DND-41 (cell line): ENCODE measurements around the gene MAP3K12.

ENCODE experiments used
- ATAC-seq: fragments of 200-7000 bp; cut with Tn5 transposase; 3 replicates; pipeline ENCODE4 v1.9.1; 2021; ENCODE audit warnings: low read depth; ENCODE audit not compliant: insufficient read depth
- DNase-seq: peaks from one replicate; pipeline ENCODE4 v3.0.0-alpha.2; 2020
- H2AFZ ChIP-seq: 2 replicates; pipeline ENCODE4 v1.6.0; 2012; ENCODE audit warnings: low read depth, low read length
- H3K27ac ChIP-seq: 2 replicates; pipeline ENCODE4 v1.5.1; 2012; ENCODE audit warnings: low read length, inconsistent platforms
- H3K27me3 ChIP-seq: fragments of 200-600 bp; sonication (generic); 2 replicates; pipeline ENCODE4 v1.6.0; 2012; ENCODE audit warnings: low read length, mild to moderate bottlenecking, inconsistent platforms; ENCODE audit not compliant: insufficient read depth, poor library complexity
- H3K36me3 ChIP-seq: 2 replicates; pipeline ENCODE4 v1.5.1; 2012; ENCODE audit warnings: low read length, inconsistent platforms; ENCODE audit not compliant: insufficient read depth
- H3K4me1 ChIP-seq: 2 replicates; pipeline ENCODE4 v1.5.1; 2012; ENCODE audit warnings: mild to moderate bottlenecking, low read length; ENCODE audit not compliant: insufficient read depth
- H3K4me2 ChIP-seq: 2 replicates; pipeline ENCODE4 v1.6.0; 2012; ENCODE audit warnings: mild to moderate bottlenecking, moderate library complexity, low read length, inconsistent platforms; ENCODE audit not compliant: insufficient read depth
- H3K4me3 ChIP-seq, 2 experiments: fragments of 200-600 bp in 1 of 2; shearing (Covaris generic) in 1 of 2; 2 replicates each; pipeline ENCODE4 v1.5.1; 2012 to 2016; ENCODE audit warnings: inconsistent platforms in 2 of 2, low read length in 2 of 2, mild to moderate bottlenecking in 2 of 2, low read depth in 1 of 2, moderate library complexity in 1 of 2
- H3K79me2 ChIP-seq: 2 replicates; pipeline ENCODE4 v1.6.0; 2012; ENCODE audit warnings: low read length, inconsistent platforms; ENCODE audit not compliant: insufficient read depth
- H3K9ac ChIP-seq: 2 replicates; pipeline ENCODE4 v1.6.0; 2012; ENCODE audit warnings: low read depth, mild to moderate bottlenecking, inconsistent platforms, low read length, moderate library complexity
- H3K9me3 ChIP-seq: 2 replicates; pipeline ENCODE4 v1.5.1; 2012; ENCODE audit warnings: low read length, moderate library complexity, mild to moderate bottlenecking, inconsistent platforms; ENCODE audit not compliant: insufficient read depth, severe bottlenecking
- H4K20me1 ChIP-seq: 2 replicates; pipeline ENCODE4 v1.6.0; 2012; ENCODE audit warnings: low read length; ENCODE audit not compliant: insufficient read depth
- EZH2 ChIP-seq: IDR thresholded peaks from 3 replicates; pipeline ENCODE4 v1.6.1; 2012; ENCODE audit warnings: borderline replicate concordance, low read depth, mild to moderate bottlenecking, moderate library complexity, low read length, inconsistent platforms; ENCODE audit not compliant: severe bottlenecking
- TF ChIP-seq, protein P1 (sequence below): IDR thresholded peaks from 2 replicates; pipeline ENCODE4 v1.5.1; 2012; ENCODE audit warnings: borderline replicate concordance, low read length, moderate library complexity, mild to moderate bottlenecking; ENCODE audit not compliant: poor library complexity, severe bottlenecking; ENCODE audit errors: extremely low read depth

MAP3K12 gene

GRCh38 chr12:53539526-53539925 lies 40.3 kb upstream of the MAP3K12 start:
- H3K36me3 ChIP-seq, result peaks cover 73% of the 10 kb centered on the region
- H3K27ac ChIP-seq, result no peak overlapping the region
- no peaks in the 10 kb centered on the region for H4K20me1 ChIP-seq
- no peaks in the 10 kb centered on the region for H3K9me3 ChIP-seq
- no peaks in the 10 kb centered on the region for H3K27me3 ChIP-seq
- no peaks in the 10 kb centered on the region for H3K4me1 ChIP-seq
- ATAC-seq (no peak), DNase-seq (no peak)
- H2AFZ ChIP-seq, result no peak overlapping the region
- no peak for TF ChIP-seq EZH2
- TF ChIP-seq, protein P1, sequence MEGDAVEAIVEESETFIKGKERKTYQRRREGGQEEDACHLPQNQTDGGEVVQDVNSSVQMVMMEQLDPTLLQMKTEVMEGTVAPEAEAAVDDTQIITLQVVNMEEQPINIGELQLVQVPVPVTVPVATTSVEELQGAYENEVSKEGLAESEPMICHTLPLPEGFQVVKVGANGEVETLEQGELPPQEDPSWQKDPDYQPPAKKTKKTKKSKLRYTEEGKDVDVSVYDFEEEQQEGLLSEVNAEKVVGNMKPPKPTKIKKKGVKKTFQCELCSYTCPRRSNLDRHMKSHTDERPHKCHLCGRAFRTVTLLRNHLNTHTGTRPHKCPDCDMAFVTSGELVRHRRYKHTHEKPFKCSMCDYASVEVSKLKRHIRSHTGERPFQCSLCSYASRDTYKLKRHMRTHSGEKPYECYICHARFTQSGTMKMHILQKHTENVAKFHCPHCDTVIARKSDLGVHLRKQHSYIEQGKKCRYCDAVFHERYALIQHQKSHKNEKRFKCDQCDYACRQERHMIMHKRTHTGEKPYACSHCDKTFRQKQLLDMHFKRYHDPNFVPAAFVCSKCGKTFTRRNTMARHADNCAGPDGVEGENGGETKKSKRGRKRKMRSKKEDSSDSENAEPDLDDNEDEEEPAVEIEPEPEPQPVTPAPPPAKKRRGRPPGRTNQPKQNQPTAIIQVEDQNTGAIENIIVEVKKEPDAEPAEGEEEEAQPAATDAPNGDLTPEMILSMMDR, result no peak
- no peak overlapping the region for H3K4me3 ChIP-seq
- H3K4me2 ChIP-seq, result no peak overlapping the region
- no peak overlapping the region for H3K9ac ChIP-seq
- H3K79me2 ChIP-seq, result no peaks in the 10 kb centered on the region

DNA sequence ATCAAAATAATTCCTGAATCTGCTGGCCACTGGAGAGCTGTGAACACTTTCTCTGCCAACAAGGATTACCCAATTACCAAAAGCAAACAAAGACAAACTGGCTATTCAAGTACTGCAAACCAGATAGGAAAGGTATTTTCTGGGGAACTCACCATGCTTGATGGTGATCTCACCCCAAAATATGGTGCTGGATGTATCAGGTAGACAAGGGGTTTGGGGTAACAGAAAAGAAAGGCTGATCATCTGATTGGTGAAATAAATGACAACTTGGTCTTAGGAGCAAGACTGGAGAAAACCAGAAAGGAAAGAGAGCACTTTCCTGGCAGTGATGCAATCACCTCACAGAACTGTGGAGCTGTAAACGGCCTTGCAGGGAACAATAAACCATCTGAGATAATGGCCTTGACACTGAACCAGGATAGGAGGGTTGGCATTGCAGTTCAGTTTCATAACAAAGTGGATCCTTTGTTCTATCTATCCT lies 39.0 kb upstream of the MAP3K12 start:
- Histone ChIP-seq H3K27ac (no peak overlapping the region), H3K27me3 (no peaks in the 10 kb centered on the region), H2AFZ (no peak overlapping the region), H3K9me3 (no peaks in the 10 kb centered on the region), H3K4me2 (no peak overlapping the region), H4K20me1 (no peaks in the 10 kb centered on the region), H3K4me1 (no peaks in the 10 kb centered on the region), H3K36me3 (peaks cover 77% of the 10 kb centered on the region), H3K9ac (no peak overlapping the region), H3K79me2 (no peaks in the 10 kb centered on the region), H3K4me3 (no peak overlapping the region)
- ATAC-seq (no peak), DNase-seq (no peak)
- TF ChIP-seq, protein P1, result no peak
- no peak for TF ChIP-seq EZH2

GRCh38 chr12:53536962-53537361 lies 37.7 kb upstream of the MAP3K12 start:
- Histone ChIP-seq H4K20me1 (no peaks in the 10 kb centered on the region), H3K79me2 (no peaks in the 10 kb centered on the region)

More at GRCh38 chr12:53536962-53537361, 37.7 kb upstream of the MAP3K12 start:
- no peaks in the 10 kb centered on the region for H3K4me1 ChIP-seq
- H3K27ac ChIP-seq, result no peak overlapping the region
- no peak overlapping the region for H3K4me3 ChIP-seq
- H3K36me3 ChIP-seq, result peaks cover 80% of the 10 kb centered on the region
- DNase-seq, result no peak
- no peak overlapping the region for H3K9ac ChIP-seq
- H3K4me2 ChIP-seq, result no peak overlapping the region
- no peaks in the 10 kb centered on the region for H3K27me3 ChIP-seq
- H2AFZ ChIP-seq, result no peak overlapping the region
- no peak for ATAC-seq
- H3K9me3 ChIP-seq, result no peaks in the 10 kb centered on the region
- TF ChIP-seq, protein P1, result no peak
- no peak for TF ChIP-seq EZH2
